ENCODE measurements around the gene UNC80. TPM values are rescaled to one million over a fixed set of nuclear protein-coding genes. Genes with fewer than 3 reads are reported as not detected.

Gene UNC80
- total RNA-seq, 4 donors from 2014 or later, result under 0.01 to 0.67 (median 0.06) TPM

DNA sequence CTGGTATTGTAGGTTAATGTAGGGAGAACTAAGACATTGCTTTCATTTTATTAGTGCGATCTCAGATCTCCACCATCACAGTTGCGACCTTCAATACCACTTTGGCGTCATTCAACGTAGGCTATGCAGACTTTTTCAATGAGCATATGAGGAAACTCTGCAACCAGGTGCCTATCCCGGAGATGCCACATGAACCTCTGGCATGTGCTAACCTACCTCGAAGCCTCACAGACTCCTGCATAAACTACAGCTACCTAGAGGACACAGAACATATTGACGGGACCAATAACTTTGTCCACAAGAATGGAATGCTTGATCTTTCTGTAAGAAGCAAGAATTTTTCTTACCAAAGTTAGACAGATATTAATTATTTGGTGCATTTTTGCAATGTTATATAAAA lies 47.3 kb downstream of the UNC80 start:
- no peak overlapping the region for H3K27ac ChIP-seq
- H3K4me1 ChIP-seq, result no peaks in the 10 kb centered on the region
- H3K9me3 ChIP-seq, result no peaks in the 10 kb centered on the region
- no peaks in the 10 kb centered on the region for H3K36me3 ChIP-seq
- H3K4me3 ChIP-seq, result no peak overlapping the region
- H3K27me3 ChIP-seq, result no peaks in the 10 kb centered on the region
- 96 to 100% methylated on average over 2 to 7 of the region's 7 CpGs for WGBS, 2 donors (ENCODE audit: low coverage in 1 of 2)
- no peak for TF ChIP-seq POLR2A (IDR thresholded peaks at IDR 0.05)
- TF ChIP-seq POLR2AphosphoS5 (IDR thresholded peaks at IDR 0.05), result no peak
- TF ChIP-seq EP300 (IDR thresholded peaks at IDR 0.05), result no peak
- TF ChIP-seq, protein P1, sequence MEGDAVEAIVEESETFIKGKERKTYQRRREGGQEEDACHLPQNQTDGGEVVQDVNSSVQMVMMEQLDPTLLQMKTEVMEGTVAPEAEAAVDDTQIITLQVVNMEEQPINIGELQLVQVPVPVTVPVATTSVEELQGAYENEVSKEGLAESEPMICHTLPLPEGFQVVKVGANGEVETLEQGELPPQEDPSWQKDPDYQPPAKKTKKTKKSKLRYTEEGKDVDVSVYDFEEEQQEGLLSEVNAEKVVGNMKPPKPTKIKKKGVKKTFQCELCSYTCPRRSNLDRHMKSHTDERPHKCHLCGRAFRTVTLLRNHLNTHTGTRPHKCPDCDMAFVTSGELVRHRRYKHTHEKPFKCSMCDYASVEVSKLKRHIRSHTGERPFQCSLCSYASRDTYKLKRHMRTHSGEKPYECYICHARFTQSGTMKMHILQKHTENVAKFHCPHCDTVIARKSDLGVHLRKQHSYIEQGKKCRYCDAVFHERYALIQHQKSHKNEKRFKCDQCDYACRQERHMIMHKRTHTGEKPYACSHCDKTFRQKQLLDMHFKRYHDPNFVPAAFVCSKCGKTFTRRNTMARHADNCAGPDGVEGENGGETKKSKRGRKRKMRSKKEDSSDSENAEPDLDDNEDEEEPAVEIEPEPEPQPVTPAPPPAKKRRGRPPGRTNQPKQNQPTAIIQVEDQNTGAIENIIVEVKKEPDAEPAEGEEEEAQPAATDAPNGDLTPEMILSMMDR (IDR thresholded peaks at IDR 0.05), result no peak
- no peak for ATAC-seq

DNA sequence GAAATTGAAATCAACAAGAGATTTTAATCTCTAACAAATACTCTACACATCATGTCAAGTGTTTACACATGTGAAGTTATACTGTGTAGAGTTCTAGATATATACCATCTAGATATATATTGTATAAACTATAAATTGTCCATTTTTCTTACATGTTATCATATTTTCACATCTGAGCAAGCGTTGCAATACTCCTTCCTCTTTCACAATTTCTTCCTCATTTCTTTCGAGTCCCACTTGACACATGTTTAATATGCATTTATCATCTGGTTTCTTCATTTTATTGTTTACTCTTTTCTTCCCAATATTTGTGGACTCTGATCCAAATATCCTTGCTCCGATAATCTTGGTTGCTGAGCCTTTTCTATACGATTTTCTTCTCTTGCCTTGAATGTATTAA lies 50.2 kb downstream of the UNC80 start:
- H3K4me3 ChIP-seq, result no peak overlapping the region
- no peaks in the 10 kb centered on the region for H3K9me3 ChIP-seq
- no peak for ATAC-seq
- H3K27ac ChIP-seq, result no peak overlapping the region
- WGBS, 2 donors (ENCODE audit: low coverage in 1 of 2), result 65 to 71% methylated on average over 3 to 4 of the region's 4 CpGs
- H3K4me1 ChIP-seq, result no peaks in the 10 kb centered on the region
- TF ChIP-seq, protein P1 (IDR thresholded peaks at IDR 0.05), result no peak
- no peak for TF ChIP-seq POLR2A (IDR thresholded peaks at IDR 0.05)
- H3K36me3 ChIP-seq, result no peaks in the 10 kb centered on the region
- H3K27me3 ChIP-seq, result no peaks in the 10 kb centered on the region

GRCh38 chr2:209823484-209823883 lies 51.9 kb downstream of the UNC80 start:
- no peak overlapping the region for H3K27ac ChIP-seq
- no peaks in the 10 kb centered on the region for H3K36me3 ChIP-seq
- TF ChIP-seq POLR2A (IDR thresholded peaks at IDR 0.05) (no peak), EP300 (IDR thresholded peaks at IDR 0.05) (no peak), POLR2AphosphoS5 (IDR thresholded peaks at IDR 0.05) (no peak)
- TF ChIP-seq, protein P1 (IDR thresholded peaks at IDR 0.05), result no peak
- no peak overlapping the region for H3K4me3 ChIP-seq
- ATAC-seq, result no peak
- H3K9me3 ChIP-seq, result no peaks in the 10 kb centered on the region
- WGBS, 2 donors (ENCODE audit: low coverage in 1 of 2), result 84 to 92% methylated on average over 3 of the region's 3 CpGs
- no peaks in the 10 kb centered on the region for H3K27me3 ChIP-seq
- no peaks in the 10 kb centered on the region for H3K4me1 ChIP-seq

GRCh38 chr2:209824391-209824790 lies 52.8 kb downstream of the UNC80 start:
- no peaks in the 10 kb centered on the region for H3K4me1 ChIP-seq
- WGBS, 2 donors (ENCODE audit: low coverage in 1 of 2), result 83 to 100% methylated on average over 1 of the region's 1 CpG

More at GRCh38 chr2:209824391-209824790, 52.8 kb downstream of the UNC80 start:
- ATAC-seq, result no peak
- H3K4me3 ChIP-seq, result no peak overlapping the region
- H3K36me3 ChIP-seq, result no peaks in the 10 kb centered on the region
- H3K27me3 ChIP-seq, result no peaks in the 10 kb centered on the region
- no peak overlapping the region for H3K27ac ChIP-seq
- no peaks in the 10 kb centered on the region for H3K9me3 ChIP-seq
- TF ChIP-seq POLR2A (IDR thresholded peaks at IDR 0.05), result no peak
- TF ChIP-seq, protein P1 (IDR thresholded peaks at IDR 0.05), result no peak
- no peak for TF ChIP-seq POLR2AphosphoS5 (IDR thresholded peaks at IDR 0.05)
- no peak for TF ChIP-seq EP300 (IDR thresholded peaks at IDR 0.05)

Measured in gastroesophageal sphincter (tissue), 4 donors.